Stimulated activated CD8-positive, alpha-beta memory T cell treated with anti-CD3 and anti-CD28 coated beads, Interleukin-12 subunit alpha, Interleukin-12 subunit beta, amount 100 ng/mL, for 24 hours (primary cell): ENCODE data around the gene HLA-DQB1.
"Not testable (repeated sequence)": the region's sequence is repeated elsewhere in the genome, so short reads cannot be mapped to it uniquely, and the experiment has no call there.

ENCODE experiments used
- DNase-seq: peaks from one replicate; pipeline ENCODE4 v3.0.0-alpha.2; 2020; ENCODE audit errors: extremely low read depth

The HLA-DQB1 gene

DNA sequence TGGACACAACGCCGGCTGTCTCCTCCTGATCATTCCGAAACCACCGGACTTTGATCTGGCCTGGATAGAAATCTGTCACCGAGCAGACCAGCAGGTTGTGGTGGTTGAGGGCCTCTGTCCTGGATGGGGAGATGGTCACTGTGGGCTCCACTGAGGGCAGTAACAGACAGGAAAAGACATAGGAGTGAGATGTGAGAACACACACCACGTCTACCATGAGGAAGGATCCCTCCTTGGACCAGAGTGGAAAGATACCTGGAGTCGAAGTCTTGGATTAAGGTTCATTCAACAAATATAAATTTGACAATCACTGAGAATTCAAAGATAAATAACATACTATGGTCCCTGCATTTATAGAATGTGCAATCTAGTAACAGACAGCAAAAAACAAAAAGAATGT lies 4.4 kb downstream of the HLA-DQB1 start:
- DNase-seq, result no peak

DNA sequence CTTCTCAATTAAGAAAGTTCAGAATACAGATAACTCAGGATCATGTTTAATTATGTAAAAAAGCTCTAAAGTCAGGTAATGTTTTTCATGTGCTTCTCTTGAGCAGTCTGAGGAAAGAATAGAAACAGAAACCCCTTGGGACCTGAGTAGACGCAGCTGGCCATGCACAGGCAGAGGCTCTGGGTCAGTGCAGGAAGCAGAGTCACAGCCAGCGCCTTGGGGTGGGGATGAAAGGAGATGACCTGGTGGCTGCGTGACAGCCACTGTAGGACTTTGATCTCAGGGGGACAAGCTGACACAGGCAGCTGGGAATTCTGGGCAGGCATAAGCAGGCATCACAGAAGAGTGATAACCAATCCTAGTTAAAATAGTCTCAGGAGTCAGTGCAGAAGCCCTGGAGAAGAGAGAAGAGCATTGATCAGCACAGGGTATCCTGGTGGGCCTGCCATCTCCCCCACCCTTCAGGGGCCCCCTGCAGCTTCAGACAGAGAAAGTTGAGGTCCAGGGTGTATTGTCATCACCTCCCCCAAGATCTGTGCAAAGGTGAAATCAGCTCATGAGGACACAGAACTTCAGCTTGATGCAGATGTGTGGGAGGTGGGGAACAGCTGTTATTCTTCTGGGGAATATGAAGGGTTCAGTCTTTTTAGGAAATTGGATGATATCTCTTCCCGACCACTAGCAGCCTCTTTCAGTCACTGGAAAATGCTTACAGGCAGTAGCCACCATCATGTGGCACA lies 6.4 kb downstream of the HLA-DQB1 start:
- DNase-seq, result no peak

- DNase-seq, result no peak
Measured at GRCh38 chr6:32658268-32658897, 8.1 kb downstream of the HLA-DQB1 start.

- DNase-seq, result not testable (repeated sequence)
Measured at GRCh38 chr6:32657819-32658218, 8.6 kb downstream of the HLA-DQB1 start.

- not testable (repeated sequence) for DNase-seq
Measured at GRCh38 chr6:32657329-32657728, 9.1 kb downstream of the HLA-DQB1 start.

- DNase-seq, result no peak
Measured at GRCh38 chr6:32655203-32655710, 11.2 kb downstream of the HLA-DQB1 start.

GRCh38 chr6:32645047-32645703 lies 21.3 kb downstream of the HLA-DQB1 start:
- DNase-seq, result no peak

GRCh38 chr6:32643904-32644303 lies 22.6 kb downstream of the HLA-DQB1 start:
- no peak for DNase-seq

GRCh38 chr6:32642720-32643106 lies 23.7 kb downstream of the HLA-DQB1 start:
- DNase-seq, result no peak

DNA sequence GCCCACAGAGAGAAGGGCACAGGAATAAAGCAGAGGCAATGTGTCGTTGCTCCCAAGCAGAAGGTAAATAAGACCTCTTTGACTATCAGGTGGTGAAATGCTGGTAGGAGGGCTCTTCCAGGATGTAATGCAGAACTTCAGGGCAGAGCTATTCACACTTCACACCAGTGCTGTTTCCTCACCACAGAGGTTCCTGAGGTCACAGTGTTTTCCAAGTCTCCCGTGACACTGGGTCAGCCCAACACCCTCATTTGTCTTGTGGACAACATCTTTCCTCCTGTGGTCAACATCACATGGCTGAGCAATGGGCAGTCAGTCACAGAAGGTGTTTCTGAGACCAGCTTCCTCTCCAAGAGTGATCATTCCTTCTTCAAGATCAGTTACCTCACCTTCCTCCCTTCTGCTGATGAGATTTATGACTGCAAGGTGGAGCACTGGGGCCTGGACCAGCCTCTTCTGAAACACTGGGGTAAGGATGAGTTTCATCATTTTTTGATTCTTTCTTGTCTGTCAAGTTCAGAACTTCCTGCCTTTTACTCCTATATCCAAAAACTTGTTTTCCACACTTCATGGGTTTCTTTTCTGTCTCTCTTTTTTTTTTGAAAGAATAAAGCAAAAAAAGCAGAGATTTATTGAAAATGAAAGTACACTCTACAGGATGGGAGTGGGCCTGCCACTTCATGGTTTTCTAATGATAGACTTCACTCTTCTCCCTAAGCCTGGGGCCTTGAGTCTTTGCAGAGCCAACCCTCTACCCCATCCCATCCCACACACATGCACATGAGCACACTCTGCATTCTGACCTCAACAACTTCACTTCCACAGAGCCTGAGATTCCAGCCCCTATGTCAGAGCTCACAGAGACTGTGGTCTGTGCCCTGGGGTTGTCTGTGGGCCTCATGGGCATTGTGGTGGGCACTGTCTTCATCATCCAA lies 24.4 kb downstream of the HLA-DQB1 start:
- not testable (repeated sequence) for DNase-seq

DNA sequence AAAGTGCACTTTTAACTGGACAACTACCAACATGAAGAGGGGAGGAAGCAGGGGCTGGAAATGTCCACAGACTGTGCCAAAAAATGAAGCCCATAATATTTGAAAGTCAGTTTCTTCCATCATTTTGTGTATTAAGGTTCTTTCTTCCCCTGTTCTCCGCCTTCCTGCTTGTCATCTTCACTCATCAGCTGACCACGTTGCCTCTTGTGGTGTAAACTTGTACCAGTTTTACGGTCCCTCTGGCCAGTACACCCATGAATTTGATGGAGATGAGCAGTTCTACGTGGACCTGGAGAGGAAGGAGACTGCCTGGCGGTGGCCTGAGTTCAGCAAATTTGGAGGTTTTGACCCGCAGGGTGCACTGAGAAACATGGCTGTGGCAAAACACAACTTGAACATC lies 25.3 kb downstream of the HLA-DQB1 start:
- DNase-seq, result no peak

DNA sequence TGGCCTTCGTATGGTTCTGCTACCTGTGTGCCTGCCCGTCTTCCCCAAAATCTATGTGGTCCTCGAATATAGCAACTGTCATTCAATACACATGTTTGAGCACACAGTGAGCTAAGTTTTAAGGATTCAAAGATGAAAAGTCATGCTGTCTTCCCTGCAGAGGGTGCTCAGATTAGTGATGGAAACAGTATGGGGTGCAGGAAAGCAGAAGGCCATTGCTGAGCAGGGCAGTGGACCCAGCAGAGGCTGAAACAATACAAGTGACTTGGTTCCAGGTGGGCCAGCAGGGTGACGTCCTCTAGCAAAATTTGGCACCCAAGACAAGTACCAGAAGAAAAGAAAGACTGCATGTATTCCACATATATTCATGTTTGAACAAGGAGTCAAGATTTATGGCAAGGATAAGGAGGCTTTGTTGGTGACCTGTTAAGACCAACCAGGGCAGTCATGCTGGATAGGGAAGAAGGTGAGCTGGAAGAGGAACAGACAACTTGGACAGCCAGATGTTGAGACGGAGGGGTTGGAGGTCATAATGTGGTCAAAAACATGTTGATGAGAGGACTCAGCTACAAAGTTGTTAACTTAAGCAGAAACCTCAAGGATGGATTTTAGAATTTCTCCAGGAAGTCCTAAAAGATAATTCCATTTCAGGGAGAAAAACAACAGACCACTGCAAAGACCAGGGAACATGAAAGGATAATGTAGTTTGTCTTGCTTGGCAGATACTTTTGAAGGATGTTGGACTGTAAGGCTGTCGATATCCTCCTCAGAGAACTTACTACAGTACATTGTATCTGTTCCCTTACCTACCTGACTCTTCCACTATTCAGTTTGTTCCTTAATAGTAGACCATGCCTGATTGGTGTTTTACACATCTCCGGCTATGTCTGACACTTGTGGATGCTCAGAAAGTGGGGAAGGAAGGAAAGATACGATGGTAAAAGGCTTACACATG lies 26.7 kb downstream of the HLA-DQB1 start:
- DNase-seq, result no peak

DNA sequence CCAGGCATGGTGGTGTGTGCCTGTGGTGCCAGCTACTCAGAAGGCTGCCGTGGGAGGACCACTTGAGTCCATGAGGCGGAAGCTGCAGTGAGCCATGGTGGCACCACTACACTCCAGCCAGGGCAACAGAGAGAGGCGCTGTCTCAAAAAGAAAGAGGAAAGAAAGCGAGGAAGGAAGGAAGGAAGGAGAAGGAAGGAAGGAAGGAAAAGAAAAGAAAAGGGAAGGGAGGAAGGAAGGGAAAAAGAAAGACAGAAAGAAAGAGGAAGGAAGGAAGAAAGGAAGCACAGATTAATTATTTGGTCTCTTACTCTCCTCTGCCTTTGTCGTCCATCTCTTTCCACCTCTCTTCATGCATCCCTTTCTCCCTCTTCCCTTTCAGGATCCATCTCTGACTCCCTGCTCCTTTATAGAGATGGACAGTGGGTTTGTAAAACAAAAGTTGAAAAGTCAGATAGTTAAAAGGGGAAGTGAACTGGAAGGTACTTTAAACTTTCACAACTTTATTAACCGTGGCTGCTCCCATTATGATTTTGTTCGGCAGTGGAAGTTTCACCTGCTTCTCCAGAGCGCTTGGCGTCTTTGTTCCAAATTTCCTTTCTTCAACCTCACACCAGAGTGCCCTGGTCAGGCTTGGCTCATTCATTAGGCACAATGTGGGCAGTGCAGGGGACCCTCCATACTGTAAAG lies 27.8 kb downstream of the HLA-DQB1 start:
- DNase-seq, result no peak

- no peak for DNase-seq
Measured at GRCh38 chr6:32637883-32638282, 28.6 kb downstream of the HLA-DQB1 start.

DNA sequence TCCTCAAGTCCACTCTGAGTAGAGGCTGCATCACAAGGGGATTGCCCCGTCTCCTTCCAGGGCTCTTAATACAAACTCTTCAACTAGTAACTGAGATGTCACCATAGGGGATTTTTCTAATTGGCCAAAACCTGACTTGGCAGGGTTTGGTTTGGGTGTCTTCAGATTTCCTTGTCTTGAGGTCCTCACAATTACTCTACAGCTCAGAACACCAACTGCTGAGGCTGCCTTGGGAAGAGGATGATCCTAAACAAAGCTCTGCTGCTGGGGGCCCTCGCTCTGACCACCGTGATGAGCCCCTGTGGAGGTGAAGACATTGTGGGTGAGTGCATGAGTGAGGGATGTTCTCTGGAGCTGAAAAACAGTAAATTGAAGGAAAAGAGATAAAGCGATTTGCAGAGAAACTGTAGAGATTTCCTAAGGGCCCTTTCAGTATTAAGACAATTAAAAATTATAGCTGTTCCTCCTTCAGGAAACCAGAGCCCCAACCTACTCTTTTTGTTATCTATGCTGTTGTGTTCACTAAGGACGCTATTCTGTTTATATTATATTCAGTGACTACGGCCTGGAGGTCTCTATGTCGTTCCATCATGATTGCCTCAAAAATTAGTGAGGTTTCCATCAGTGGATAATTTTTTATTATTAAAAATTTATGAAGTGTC lies 29.1 kb downstream of the HLA-DQB1 start, which contains the start of gene HLA-DQA1:
Gene HLA-DQA1, plus strand, starts transcription at position 188 of the 662 bp plus-strand sequence. Its CDS starts 53 bp downstream, at position 241.
- DNase-seq, result no peak

DNA sequence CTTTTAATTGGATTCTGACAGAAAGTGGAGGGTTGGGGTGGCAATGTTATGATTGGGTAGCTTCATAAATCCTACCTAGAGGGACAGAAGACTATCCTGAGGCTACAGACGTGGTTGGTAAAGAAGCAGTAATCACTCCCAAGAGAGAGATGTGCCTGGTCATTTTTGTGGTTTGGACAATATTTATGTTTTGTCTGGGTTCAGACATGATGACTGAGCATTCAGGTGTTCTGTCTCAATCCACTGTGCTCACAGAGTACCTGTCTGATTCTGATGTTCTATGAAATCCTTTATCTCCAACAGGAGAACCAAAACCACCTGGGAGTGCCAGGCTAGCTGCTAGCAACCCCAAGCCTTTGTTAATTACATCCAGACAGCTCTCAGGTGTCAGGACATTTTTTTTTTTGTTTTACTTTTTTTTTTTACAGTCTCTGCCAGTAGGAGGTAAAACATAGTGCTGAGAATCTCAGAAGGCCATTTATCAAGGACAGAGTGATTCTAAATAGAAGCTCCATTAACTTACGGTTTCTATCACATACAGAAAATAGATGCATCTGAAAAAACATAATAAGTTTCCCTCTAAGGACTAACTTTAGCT lies 30.8 kb downstream of the HLA-DQB1 start:
- no peak for DNase-seq

DNA sequence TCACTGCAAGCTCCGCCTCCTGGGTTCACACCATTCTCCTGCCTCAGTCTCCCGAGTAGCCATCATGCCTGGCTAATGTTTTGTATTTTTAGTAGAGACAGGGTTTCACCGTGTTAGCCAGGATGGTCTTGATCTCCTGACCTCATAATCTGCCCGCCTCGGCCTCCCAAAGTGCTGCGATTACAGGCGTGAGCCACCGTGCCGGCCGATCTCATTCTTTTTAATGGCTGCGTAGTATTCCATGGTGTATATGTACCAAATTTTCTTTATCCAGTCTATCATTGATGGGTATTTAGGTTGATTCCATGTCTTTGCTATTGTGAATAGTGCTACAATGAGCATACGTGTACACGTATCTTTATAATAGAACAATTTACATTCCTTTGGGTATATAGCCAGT lies 36.7 kb downstream of the HLA-DQB1 start:
- DNase-seq, result not testable (repeated sequence)

- no peak for DNase-seq
Measured at GRCh38 chr6:32627831-32628230, 38.6 kb downstream of the HLA-DQB1 start.

- no peak for DNase-seq
Measured at GRCh38 chr6:32627249-32627648, 39.2 kb downstream of the HLA-DQB1 start.
